HG03039 (cell line): ENCODE measurements around the gene CDK8.
"Not testable (repeated sequence)": the region's sequence is repeated elsewhere in the genome, so short reads cannot be mapped to it uniquely, and the experiment has no call there.

Experiments
- ATAC-seq: cut with Tn5 transposase; IDR thresholded peaks from one replicate; pipeline ENCODE4 v1.9.1; 2021; ENCODE audit warnings: mild to moderate bottlenecking, moderate library complexity; ENCODE audit not compliant: unreplicated experiment

Gene CDK8

GRCh38 chr13:26310470-26310869, 56.5 kb downstream of the CDK8 start:
- ATAC-seq, result no peak

- ATAC-seq, result not testable (repeated sequence)
Observed at GRCh38 chr13:26312019-26312418, 58.1 kb downstream of the CDK8 start.

- not testable (repeated sequence) for ATAC-seq
Observed at GRCh38 chr13:26316095-26316494, 62.2 kb downstream of the CDK8 start.

- no peak for ATAC-seq
Observed at GRCh38 chr13:26320766-26321165, 66.8 kb downstream of the CDK8 start.

- no peak for ATAC-seq
Observed at GRCh38 chr13:26323127-26323526, 69.2 kb downstream of the CDK8 start.

GRCh38 chr13:26323764-26324163, 69.8 kb downstream of the CDK8 start:
- ATAC-seq, result no peak

- ATAC-seq, result no peak
Observed at GRCh38 chr13:26324294-26324693, 70.4 kb downstream of the CDK8 start.

- no peak for ATAC-seq
Observed at GRCh38 chr13:26324867-26325266, 70.9 kb downstream of the CDK8 start.

GRCh38 chr13:26325876-26326275, 71.9 kb downstream of the CDK8 start:
- peak; percentile 66 for ATAC-seq

- ATAC-seq, result no peak
Observed at GRCh38 chr13:26326562-26326961, 72.6 kb downstream of the CDK8 start.

GRCh38 chr13:26327940-26328725, 74.2 kb downstream of the CDK8 start:
- no peak for ATAC-seq

GRCh38 chr13:26335158-26335557, 81.2 kb downstream of the CDK8 start:
- no peak for ATAC-seq

- no peak for ATAC-seq
Observed at GRCh38 chr13:26340807-26341206, 86.9 kb downstream of the CDK8 start.

- ATAC-seq, result no peak
Observed at GRCh38 chr13:26342898-26343297, 89.0 kb downstream of the CDK8 start.

GRCh38 chr13:26343816-26344215, 89.9 kb downstream of the CDK8 start:
- no peak for ATAC-seq

- ATAC-seq, result no peak
Observed at GRCh38 chr13:26344980-26345379, 91.1 kb downstream of the CDK8 start.

GRCh38 chr13:26348966-26349365, 95.0 kb downstream of the CDK8 start:
- no peak for ATAC-seq

GRCh38 chr13:26362261-26362660, 108.3 kb downstream of the CDK8 start:
- no peak for ATAC-seq

GRCh38 chr13:26370553-26370952, 116.6 kb downstream of the CDK8 start:
- ATAC-seq, result no peak

- no peak for ATAC-seq
Observed at GRCh38 chr13:26372747-26373146, 118.8 kb downstream of the CDK8 start.

- no peak for ATAC-seq
Observed at GRCh38 chr13:26376430-26376829, 122.5 kb downstream of the CDK8 start.

GRCh38 chr13:26377038-26377437, 123.1 kb downstream of the CDK8 start:
- ATAC-seq, result no peak

GRCh38 chr13:26378116-26378515, 124.2 kb downstream of the CDK8 start:
- ATAC-seq, result no peak
